ENCODE results near the gene NOVA2.

The NOVA2 gene

GRCh38 chr19:45973553-45974338, at the start of gene NOVA2:
Gene NOVA2, minus strand, starts transcription at chr19:45973865. Its CDS starts 514 bp downstream, at chr19:45973351.
- TF ChIP-seq CTCF (IDR thresholded peaks at IDR 0.05; ENCODE audit: low read length, missing control alignments): no peak
- peak within 1 kb of the TSS; percentile 65 for H3K4me3 ChIP-seq (replicated peaks; ENCODE audit: low read depth, low read length)
- peak; percentile 88 for DNase-seq (ENCODE audit: low read depth)

- no peak for DNase-seq (ENCODE audit: low read depth)
- no peak overlapping the region for H3K4me3 ChIP-seq (replicated peaks; ENCODE audit: low read depth, low read length)
- TF ChIP-seq CTCF (IDR thresholded peaks at IDR 0.05; ENCODE audit: low read length, missing control alignments): no peak
These were observed 49.7 kb upstream of the NOVA2 start for GRCh38 chr19:46023311-46023779.

- no peak for DNase-seq (ENCODE audit: low read depth)
- no peak for TF ChIP-seq CTCF (IDR thresholded peaks at IDR 0.05; ENCODE audit: low read length, missing control alignments)
- no peak within 1 kb of the TSS for H3K4me3 ChIP-seq (replicated peaks; ENCODE audit: low read depth, low read length)
These were observed 49.0 kb upstream of the NOVA2 start, which contains the start of gene PGLYRP1 for GRCh38 chr19:46022431-46023310. Gene PGLYRP1, minus strand, starts transcription at chr19:46023053. Its CDS starts 32 bp downstream, at chr19:46023021.

- no peak for DNase-seq (ENCODE audit: low read depth)
- H3K4me3 ChIP-seq (replicated peaks; ENCODE audit: low read depth, low read length): no peak overlapping the region
- TF ChIP-seq CTCF (IDR thresholded peaks at IDR 0.05; ENCODE audit: low read length, missing control alignments): no peak
These were observed 48.4 kb upstream of the NOVA2 start for GRCh38 chr19:46022061-46022430.

GRCh38 chr19:46021531-46022041, 47.9 kb upstream of the NOVA2 start:
- DNase-seq (ENCODE audit: low read depth): no peak
- H3K4me3 ChIP-seq (replicated peaks; ENCODE audit: low read depth, low read length): no peak overlapping the region
- no peak for TF ChIP-seq CTCF (IDR thresholded peaks at IDR 0.05; ENCODE audit: low read length, missing control alignments)

- no peak for DNase-seq (ENCODE audit: low read depth)
- H3K4me3 ChIP-seq (replicated peaks; ENCODE audit: low read depth, low read length): no peak overlapping the region
- no peak for TF ChIP-seq CTCF (IDR thresholded peaks at IDR 0.05; ENCODE audit: low read length, missing control alignments)
These were observed 47.1 kb upstream of the NOVA2 start for GRCh38 chr19:46020819-46021125.

Measured in fibroblast of pulmonary artery (primary cell).